H9 (cell line): ENCODE measurements around the gene DPEP2. TPM values are rescaled to one million over a fixed set of nuclear protein-coding genes. Genes with fewer than 3 reads are reported as not detected.

Source experiments
- DNase-seq: peaks from one replicate; pipeline ENCODE4 v3.0.0-alpha.2; 2017
- H2AFZ ChIP-seq: one replicate; pipeline ENCODE4 v1.6.1; 2013; ENCODE audit warnings: mild to moderate bottlenecking, low read length, control low read depth, moderate library complexity
- H2AK5ac ChIP-seq: 2 replicates; pipeline ENCODE4 v1.6.1; 2013; ENCODE audit warnings: low read length, control low read depth, mixed read lengths; ENCODE audit not compliant: insufficient read length
- H2BK120ac ChIP-seq: one replicate; pipeline ENCODE4 v1.6.1; 2013; ENCODE audit warnings: low read depth, mild to moderate bottlenecking, low read length, control low read depth, inconsistent platforms; ENCODE audit not compliant: poor library complexity, severe bottlenecking
- H2BK12ac ChIP-seq: 2 replicates; pipeline ENCODE4 v1.6.1; 2013; ENCODE audit warnings: low read length, control low read depth, mixed read lengths, low read depth; ENCODE audit not compliant: insufficient read length
- H2BK15ac ChIP-seq: 2 replicates; pipeline ENCODE4 v1.6.1; 2013; ENCODE audit warnings: low read depth, low read length, control low read depth
- H2BK20ac ChIP-seq: one replicate; pipeline ENCODE4 v1.6.1; 2013; ENCODE audit warnings: low read depth, mild to moderate bottlenecking, low read length, control low read depth, inconsistent platforms; ENCODE audit not compliant: poor library complexity, severe bottlenecking
- H2BK5ac ChIP-seq: 2 replicates; pipeline ENCODE4 v1.6.1; 2013; ENCODE audit warnings: low read length, control low read depth, mixed read lengths; ENCODE audit not compliant: insufficient read length
- H3K14ac ChIP-seq: 2 replicates; pipeline ENCODE4 v1.6.1; 2013; ENCODE audit warnings: low read length, control low read depth; ENCODE audit not compliant: insufficient read depth
- H3K18ac ChIP-seq: 2 replicates; pipeline ENCODE4 v1.6.1; 2013; ENCODE audit warnings: low read depth, mild to moderate bottlenecking, mixed read lengths, low read length, control low read depth; ENCODE audit not compliant: insufficient read length
- H3K23ac ChIP-seq: 2 replicates; pipeline ENCODE4 v1.6.1; 2013; ENCODE audit warnings: low read length, control low read depth, mixed read lengths, low read depth; ENCODE audit not compliant: insufficient read length
- H3K23me2 ChIP-seq: 2 replicates; pipeline ENCODE4 v1.6.1; 2013; ENCODE audit warnings: low read depth, mild to moderate bottlenecking, mixed read lengths, low read length, control low read depth; ENCODE audit not compliant: insufficient read length, poor library complexity, severe bottlenecking
- H3K27ac ChIP-seq: 2 replicates; pipeline ENCODE4 v1.5.1; 2013; ENCODE audit warnings: low read length, control low read depth, mixed read lengths, low read depth; ENCODE audit not compliant: insufficient read length
- H3K27me3 ChIP-seq: 2 replicates; pipeline ENCODE4 v1.6.1; 2013; ENCODE audit warnings: low read length, control low read depth, inconsistent platforms; ENCODE audit not compliant: insufficient read depth
- H3K4ac ChIP-seq: 2 replicates; pipeline ENCODE4 v1.6.1; 2013; ENCODE audit warnings: low read depth, mild to moderate bottlenecking, control low read depth, inconsistent platforms, low read length, moderate library complexity
- H3K4me1 ChIP-seq: 2 replicates; pipeline ENCODE4 v1.6.1; 2013; ENCODE audit warnings: low read length, control low read depth, inconsistent platforms; ENCODE audit not compliant: insufficient read depth
- H3K4me2 ChIP-seq: 2 replicates; pipeline ENCODE4 v1.6.1; 2013; ENCODE audit warnings: low read length, control low read depth, mixed read lengths; ENCODE audit not compliant: insufficient read length, insufficient read depth
- H3K56ac ChIP-seq: 2 replicates; pipeline ENCODE4 v1.6.1; 2013; ENCODE audit warnings: low read depth, mild to moderate bottlenecking, mixed read lengths, low read length, control low read depth; ENCODE audit not compliant: insufficient read length
- H3K79me1 ChIP-seq: 2 replicates; pipeline ENCODE4 v1.6.1; 2013; ENCODE audit warnings: low read depth, mild to moderate bottlenecking, moderate library complexity, low read length, control low read depth, inconsistent platforms; ENCODE audit not compliant: insufficient read depth, poor library complexity, severe bottlenecking
- H3K79me2 ChIP-seq: 2 replicates; pipeline ENCODE4 v1.6.1; 2013; ENCODE audit warnings: low read length, control low read depth, inconsistent platforms; ENCODE audit not compliant: insufficient read depth
- H3K9ac ChIP-seq: 2 replicates; pipeline ENCODE4 v1.6.1; 2013; ENCODE audit warnings: low read length, control low read depth, mixed read lengths; ENCODE audit not compliant: insufficient read length; ENCODE audit errors: extremely low read depth
- H3K9me3 ChIP-seq: one replicate; pipeline ENCODE4 v1.6.1; 2013; ENCODE audit warnings: low read depth, low read length, inconsistent platforms; ENCODE audit not compliant: control insufficient read depth
- H3T11ph ChIP-seq: one replicate; pipeline ENCODE4 v1.6.1; 2013; ENCODE audit warnings: mild to moderate bottlenecking, low read length, control low read depth, inconsistent platforms
- H4K20me1 ChIP-seq: one replicate; pipeline ENCODE4 v1.6.1; 2013; ENCODE audit not compliant: control insufficient read depth, insufficient read length, insufficient read depth
- H4K5ac ChIP-seq: 2 replicates; pipeline ENCODE4 v1.6.1; 2013; ENCODE audit warnings: low read depth, mild to moderate bottlenecking, mixed read lengths, low read length, control low read depth; ENCODE audit not compliant: insufficient read length
- H4K8ac ChIP-seq: replicated peaks from 2 replicates; pipeline ENCODE4 v1.6.1; 2013; ENCODE audit warnings: low read length, control low read depth, mixed read lengths, low read depth; ENCODE audit not compliant: insufficient read length
- H4K91ac ChIP-seq: 2 replicates; pipeline ENCODE4 v1.6.1; 2013; ENCODE audit warnings: low read depth, mild to moderate bottlenecking, moderate library complexity, mixed read lengths, low read length, control low read depth; ENCODE audit not compliant: insufficient read length
- H3K27ac Mint-ChIP-seq, 3 experiments: 2 replicates in 2 of 3; 3 replicates in 1 of 3; pipeline ENCODE4 v1.8.0; 2020 to 2021; ENCODE audit warnings: mixed read lengths in 3 of 3, mild to moderate bottlenecking in 1 of 3, moderate library complexity in 1 of 3
- H3K27me3 Mint-ChIP-seq: 2 replicates; pipeline ENCODE4 v1.8.0; 2021; ENCODE audit warnings: low read depth, mild to moderate bottlenecking, moderate library complexity, mixed read lengths
- H3K36me3 Mint-ChIP-seq, 3 experiments: 2 replicates in 2 of 3; 3 replicates in 1 of 3; pipeline ENCODE4 v1.8.0; 2020 to 2021; ENCODE audit warnings: low read depth in 3 of 3, mixed read lengths in 3 of 3; ENCODE audit not compliant: insufficient read depth in 1 of 3
- H3K4me1 Mint-ChIP-seq, 2 experiments: 2 replicates each; pipeline ENCODE4 v1.8.0; 2020; ENCODE audit warnings: mixed read lengths in 2 of 2
- H3K4me3 Mint-ChIP-seq, 2 experiments: 2 replicates in 1 of 2; 3 replicates in 1 of 2; pipeline ENCODE4 v1.8.0; 2020 to 2021; ENCODE audit warnings: mild to moderate bottlenecking in 2 of 2, mixed read lengths in 2 of 2, moderate library complexity in 1 of 2
- H3K9me3 Mint-ChIP-seq, 2 experiments: 2 replicates in 1 of 2; 3 replicates in 1 of 2; pipeline ENCODE4 v1.8.0; 2020; ENCODE audit warnings: mild to moderate bottlenecking in 2 of 2, mixed read lengths in 2 of 2, moderate library complexity in 1 of 2
- WGBS: extraction: QIAGEN DNeasy Blood & Tissue Kit; methylation state at CpG from one replicate; pipeline ENCODE4 v1.1.7; 2013; ENCODE audit warnings: missing lambda C conversion rate, low lambda C conversion rate, mixed read lengths; ENCODE audit not compliant: insufficient read length; ENCODE audit errors: extremely low coverage; 5-methylcytosine and 5-hydroxymethylcytosine counted together
- total RNA-seq: library from RNA; stranded (reverse); gene quantifications from 2 replicates; pipeline ENCODE4 v1.2.1, GENCODE V29; 2021
- TF ChIP-seq, protein P1 (sequence below): fragments of 200-600 bp; sonication (generic); conservative IDR thresholded peaks from 3 replicates; pipeline ENCODE4 v1.8.0; 2021; ENCODE audit warnings: antibody characterized with exemption, mild to moderate bottlenecking

DPEP2 gene
- total RNA-seq, 1 experiment from 2014 or later, result not detected

DNA sequence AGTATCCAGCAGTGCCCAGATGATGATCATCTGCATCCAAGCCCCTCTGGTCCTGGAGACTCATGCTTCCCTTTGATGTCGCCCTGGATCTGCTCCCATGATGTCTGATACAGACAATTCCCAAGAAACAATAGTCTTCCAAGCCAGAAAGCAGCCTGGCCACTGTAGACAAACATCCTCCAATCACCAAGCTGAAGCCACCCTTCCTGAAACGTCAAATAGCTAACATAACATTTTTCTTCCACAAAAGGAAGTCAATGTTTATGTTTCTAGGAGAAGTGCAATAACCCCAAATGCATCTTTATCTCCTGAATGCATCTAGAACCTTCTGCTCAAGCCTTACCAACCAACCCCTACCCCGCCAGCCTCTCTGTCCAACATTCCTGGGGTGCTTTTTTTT, 1.2 kb upstream of the DPEP2 start:
- H4K8ac ChIP-seq, result no peak overlapping the region
- no peak overlapping the region for H3K14ac ChIP-seq
- no peak overlapping the region for H2BK20ac ChIP-seq
- H3K4ac ChIP-seq, result no peak overlapping the region
- H3K79me2 ChIP-seq, result no peaks in the 10 kb centered on the region
- H3T11ph ChIP-seq, result no peak overlapping the region
- no peak overlapping the region for H3K27ac Mint-ChIP-seq
- 0 out of 2 replicates have a peak, but pooled peaks cover 2% of the 10 kb centered on the region for H3K4me1 ChIP-seq
- no peaks in the 10 kb centered on the region; a peak in 1 of 5 replicates for H3K9me3 Mint-ChIP-seq
- TF ChIP-seq, protein P1, sequence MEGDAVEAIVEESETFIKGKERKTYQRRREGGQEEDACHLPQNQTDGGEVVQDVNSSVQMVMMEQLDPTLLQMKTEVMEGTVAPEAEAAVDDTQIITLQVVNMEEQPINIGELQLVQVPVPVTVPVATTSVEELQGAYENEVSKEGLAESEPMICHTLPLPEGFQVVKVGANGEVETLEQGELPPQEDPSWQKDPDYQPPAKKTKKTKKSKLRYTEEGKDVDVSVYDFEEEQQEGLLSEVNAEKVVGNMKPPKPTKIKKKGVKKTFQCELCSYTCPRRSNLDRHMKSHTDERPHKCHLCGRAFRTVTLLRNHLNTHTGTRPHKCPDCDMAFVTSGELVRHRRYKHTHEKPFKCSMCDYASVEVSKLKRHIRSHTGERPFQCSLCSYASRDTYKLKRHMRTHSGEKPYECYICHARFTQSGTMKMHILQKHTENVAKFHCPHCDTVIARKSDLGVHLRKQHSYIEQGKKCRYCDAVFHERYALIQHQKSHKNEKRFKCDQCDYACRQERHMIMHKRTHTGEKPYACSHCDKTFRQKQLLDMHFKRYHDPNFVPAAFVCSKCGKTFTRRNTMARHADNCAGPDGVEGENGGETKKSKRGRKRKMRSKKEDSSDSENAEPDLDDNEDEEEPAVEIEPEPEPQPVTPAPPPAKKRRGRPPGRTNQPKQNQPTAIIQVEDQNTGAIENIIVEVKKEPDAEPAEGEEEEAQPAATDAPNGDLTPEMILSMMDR, result no peak
- H2BK12ac ChIP-seq, result no peak overlapping the region
- no peak overlapping the region for H3K4me2 ChIP-seq
- H4K5ac ChIP-seq, result no peak overlapping the region
- H2BK15ac ChIP-seq, result no peak overlapping the region
- no peaks in the 10 kb centered on the region for H3K9me3 ChIP-seq
- peaks cover 0 to 3% (median 0%) of the 10 kb centered on the region in 3 experiments; a peak in 2 of 7 replicates for H3K36me3 Mint-ChIP-seq
- no peak overlapping the region for H3K27ac ChIP-seq
- H3K27me3 ChIP-seq, result no peaks in the 10 kb centered on the region
- no peaks in the 10 kb centered on the region for H3K23me2 ChIP-seq
- no peak overlapping the region for H3K18ac ChIP-seq
- H3K79me1 ChIP-seq, result no peaks in the 10 kb centered on the region
- H3K56ac ChIP-seq, result no peak overlapping the region
- WGBS, result no CpG with 5 or more reads among the region's 3 CpGs
- no peak for DNase-seq
- no peak overlapping the region for H2BK5ac ChIP-seq
- H2AK5ac ChIP-seq, result no peak overlapping the region
- H3K27me3 Mint-ChIP-seq, result peaks cover 5% of the 10 kb centered on the region
- H2AFZ ChIP-seq, result no peak overlapping the region
- no peak overlapping the region for H3K4me3 Mint-ChIP-seq
- H3K23ac ChIP-seq, result no peak overlapping the region
- H3K4me1 Mint-ChIP-seq, result peaks cover under 1 to 5% of the 10 kb centered on the region in 2 experiments; a peak in 3 of 4 replicates
- no peaks in the 10 kb centered on the region for H4K20me1 ChIP-seq
- H3K9ac ChIP-seq, result no peak overlapping the region
- no peak overlapping the region for H2BK120ac ChIP-seq
- H4K91ac ChIP-seq, result no peak overlapping the region
